GM12891 (cell line): ENCODE data around the gene ABHD17B.

Experiments used
- POLR2A ChIP-seq: IDR thresholded peaks from 2 replicates; pipeline ENCODE4 v1.6.1; 2011; ENCODE audit warnings: low read depth, low read length, control low read depth
- POLR2AphosphoS5 ChIP-seq: IDR thresholded peaks from 2 replicates; pipeline ENCODE4 v1.6.1; 2011; ENCODE audit warnings: low read depth, low read length, control low read depth
- SPI1 ChIP-seq: IDR thresholded peaks from 2 replicates; pipeline ENCODE4 v1.6.1; 2011; ENCODE audit warnings: low read depth, low read length, control low read depth
- TAF1 ChIP-seq: IDR thresholded peaks from 2 replicates; pipeline ENCODE4 v1.6.1; 2011; ENCODE audit warnings: low read depth, low read length, control low read depth

DNA sequence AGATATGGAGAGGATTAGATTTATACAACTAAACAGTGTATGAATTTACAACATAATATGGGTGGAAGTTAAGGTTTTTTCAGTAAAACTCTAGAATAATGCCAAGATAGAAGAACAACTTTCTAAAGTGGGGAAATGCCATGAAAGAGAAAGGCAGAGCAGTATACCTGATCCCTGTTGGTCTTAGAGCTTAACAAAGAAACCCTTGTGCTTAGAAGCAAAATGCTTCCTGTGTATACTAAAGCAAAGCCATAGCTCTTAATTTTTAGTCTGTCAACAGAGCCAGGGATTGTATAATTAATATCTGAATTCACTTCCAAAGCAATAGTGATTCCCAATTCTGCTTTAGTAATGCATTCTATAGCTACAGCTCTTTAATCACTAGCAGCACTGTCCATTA lies 14.8 kb upstream of the ABHD17B start:
- TF ChIP-seq POLR2A (no peak), TAF1 (no peak), POLR2AphosphoS5 (no peak), SPI1 (no peak)
